Measurements from ENCODE around the gene ZNF107.
"Not testable (repeated sequence)": the region's sequence is repeated elsewhere in the genome, so short reads cannot be mapped to it uniquely, and the experiment has no call there.

Gene ZNF107

GRCh38 chr7:64736575-64736974 is 70.6 kb downstream of the ZNF107 start:
- DNase-seq (ENCODE audit: low read depth): no peak

- DNase-seq (ENCODE audit: low read depth): not testable (repeated sequence)
Observed at GRCh38 chr7:64738403-64738802, 72.5 kb downstream of the ZNF107 start.

DNA sequence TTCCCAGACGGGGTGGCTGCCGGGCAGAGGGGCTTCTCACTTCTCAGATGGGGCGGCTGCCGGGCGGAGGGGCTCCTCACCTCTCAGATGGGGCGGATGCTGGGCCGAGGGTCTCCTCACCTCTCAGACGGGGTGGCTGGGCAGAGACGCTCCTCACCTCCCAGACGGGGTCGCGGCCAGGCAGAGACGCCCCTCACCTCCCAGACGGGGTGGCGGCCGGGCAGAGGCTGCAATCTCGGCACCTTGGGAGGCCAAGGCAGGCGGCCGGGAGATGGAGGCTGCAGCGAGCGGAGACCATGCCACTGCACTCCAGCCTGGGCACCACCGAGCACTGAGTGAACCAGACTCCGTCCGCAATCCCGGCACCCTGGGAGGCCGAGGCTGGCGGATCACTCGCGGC is 73.0 kb downstream of the ZNF107 start:
- DNase-seq (ENCODE audit: low read depth): not testable (repeated sequence)

DNA sequence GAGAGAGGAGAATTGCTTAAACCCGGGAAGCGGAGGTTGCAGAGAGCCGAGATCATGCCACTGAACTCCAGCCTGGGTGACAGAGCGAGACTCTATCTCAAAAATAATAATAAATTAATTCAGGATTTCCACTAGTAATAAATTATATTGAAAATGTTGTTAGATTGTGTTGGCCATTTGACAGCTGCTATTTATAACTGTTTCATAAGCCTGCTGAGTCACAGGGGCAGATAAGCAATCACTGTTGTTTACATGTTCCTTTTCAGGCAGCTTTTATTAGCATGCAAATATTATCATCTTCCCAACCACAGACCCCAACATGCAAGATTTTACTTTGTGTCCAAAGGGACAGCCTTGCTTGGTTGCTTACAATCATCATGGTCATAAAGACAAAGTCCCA is 78.7 kb downstream of the ZNF107 start:
- no peak for DNase-seq (ENCODE audit: low read depth)

DNA sequence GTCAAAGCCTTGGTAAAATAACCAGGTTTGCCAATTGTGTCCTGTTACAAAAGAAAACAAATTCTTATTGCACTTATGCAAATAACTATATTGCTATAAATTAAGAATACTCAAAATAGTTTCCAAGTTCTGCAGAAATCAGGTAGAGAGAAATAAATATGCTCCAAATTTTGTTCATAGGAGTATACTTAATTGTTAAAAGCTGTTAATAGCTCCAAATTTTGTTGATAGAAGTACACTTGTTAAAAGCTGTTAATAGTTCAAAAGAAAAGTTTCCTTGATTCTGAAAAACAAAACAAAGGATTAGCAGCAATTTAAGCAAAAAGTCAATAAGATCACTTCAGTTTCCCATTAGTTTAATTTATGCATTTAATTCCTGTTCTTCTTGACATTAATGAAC is 81.9 kb downstream of the ZNF107 start:
- DNase-seq (ENCODE audit: low read depth): no peak

- DNase-seq (ENCODE audit: low read depth): no peak
Observed at GRCh38 chr7:64753032-64753431, 87.1 kb downstream of the ZNF107 start.

DNA sequence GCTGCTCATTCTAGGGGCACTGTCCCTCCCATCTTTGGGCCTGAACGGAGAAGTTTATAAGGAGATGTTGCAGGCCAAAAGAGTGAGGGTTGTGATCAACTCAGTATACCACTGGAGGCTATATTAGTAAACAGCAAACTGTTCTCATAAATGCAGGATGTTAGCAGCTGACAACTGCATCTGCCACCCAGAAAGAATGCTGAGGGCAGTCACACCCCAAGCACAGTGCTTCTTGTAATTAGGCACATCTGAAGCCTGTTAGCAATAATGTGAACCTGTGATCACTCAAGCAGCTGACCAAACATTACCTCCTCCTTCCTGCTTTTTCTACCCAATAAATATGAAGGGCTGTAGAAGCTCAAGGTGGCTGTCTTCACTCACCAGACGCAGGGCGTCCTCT is 89.9 kb downstream of the ZNF107 start:
- no peak for DNase-seq (ENCODE audit: low read depth)

DNA sequence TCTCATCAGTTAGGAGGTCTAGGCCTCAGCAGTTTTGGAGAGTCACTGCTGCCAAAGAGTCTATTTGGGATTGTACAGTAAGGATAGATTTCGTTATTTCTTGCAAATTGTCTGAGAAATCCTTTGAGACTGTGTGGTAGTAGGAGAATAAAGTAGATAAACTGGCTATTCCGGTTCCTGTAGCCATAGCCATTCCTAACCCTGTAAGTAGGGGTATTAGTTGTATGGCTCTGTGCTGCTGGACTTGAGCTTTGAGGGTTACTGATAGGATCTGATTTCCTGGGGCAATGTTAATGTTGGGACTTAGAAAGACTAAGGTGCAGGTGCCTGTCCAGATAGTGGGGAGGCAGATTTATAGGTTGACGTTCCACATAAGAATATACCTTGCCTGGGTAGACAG is 92.2 kb downstream of the ZNF107 start:
- no peak for DNase-seq (ENCODE audit: low read depth)
